Natural killer cell (primary cell): ENCODE results near the gene CAST. TPM values are rescaled to one million over a fixed set of nuclear protein-coding genes. Genes with fewer than 3 reads are reported as not detected.

Experiments
- ATAC-seq, 3 donors: fragments of 150-1000 bp in 2 of 3; fragments of 200-7000 bp in 1 of 3; cut with Tn5 transposase; 1 replicate in 1 of 3; 2 replicates in 2 of 3; pipeline ENCODE4 v1.10.0; 2021; ENCODE audit warnings: mild to moderate bottlenecking in 2 of 3, moderate library complexity in 2 of 3
- DNase-seq, 2 donors: peaks; one replicate each; pipeline versions ENCODE4 v3.0.0 to v3.0.0-alpha.2; 2013 to 2021; ENCODE audit warnings: mixed read lengths in 1 of 2
- H3K27ac ChIP-seq: one replicate; pipeline ENCODE4 v1.5.1; 2013; ENCODE audit warnings: mild to moderate bottlenecking, low read length
- H3K27me3 ChIP-seq: one replicate; pipeline ENCODE4 v1.6.1; 2013; ENCODE audit warnings: low read length; ENCODE audit not compliant: control insufficient read depth, insufficient read depth
- H3K36me3 ChIP-seq: one replicate; pipeline ENCODE4 v1.6.1; 2013; ENCODE audit warnings: low read length; ENCODE audit not compliant: control insufficient read depth, insufficient read depth
- H3K4me1 ChIP-seq: one replicate; pipeline ENCODE4 v1.6.1; 2013; ENCODE audit warnings: low read length; ENCODE audit not compliant: control insufficient read depth, insufficient read depth
- H3K4me3 ChIP-seq: one replicate; pipeline ENCODE4 v1.5.1; 2013; ENCODE audit warnings: low read length
- H3K9me3 ChIP-seq: one replicate; pipeline ENCODE4 v1.6.1; 2013; ENCODE audit warnings: low read length; ENCODE audit not compliant: control insufficient read depth, insufficient read depth
- H3K27ac Mint-ChIP-seq, 2 donors: one replicate each; pipeline ENCODE4 v1.8.0; 2022; ENCODE audit warnings: mild to moderate bottlenecking in 2 of 2, mixed read lengths in 2 of 2, moderate library complexity in 1 of 2
- H3K27me3 Mint-ChIP-seq, 2 donors: one replicate each; pipeline ENCODE4 v1.8.0; 2022; ENCODE audit warnings: low read depth in 2 of 2, mixed read lengths in 2 of 2
- H3K36me3 Mint-ChIP-seq: one replicate; pipeline ENCODE4 v1.8.0; 2022; ENCODE audit warnings: mixed read lengths
- H3K4me1 Mint-ChIP-seq, 2 donors: one replicate each; pipeline ENCODE4 v1.8.0; 2022; ENCODE audit warnings: mixed read lengths in 2 of 2
- H3K4me3 Mint-ChIP-seq: one replicate; pipeline ENCODE4 v1.8.0; 2022; ENCODE audit warnings: mild to moderate bottlenecking, moderate library complexity, mixed read lengths
- H3K9me3 Mint-ChIP-seq, 2 donors: one replicate each; pipeline ENCODE4 v1.8.0; 2022; ENCODE audit warnings: mixed read lengths in 2 of 2
- WGBS: methylation state at CpG from one replicate; pipeline ENCODE4 v1.1.7; 2013; ENCODE audit warnings: missing lambda C conversion rate; ENCODE audit not compliant: insufficient coverage; 5-methylcytosine and 5-hydroxymethylcytosine counted together
- intact Hi-C: fragments of 100-400 bp; cut with micrococcal nuclease; formaldehyde crosslinking; loops from one replicate; pipeline ENCODE4 v1.14.2; 2022
- total RNA-seq, 4 donors: library from RNA; stranded (reverse); fragments of 120-200 nt in 1 of 4; gene quantifications; one replicate each; pipeline versions ENCODE4 v1.2.3 to v1.2.4, GENCODE V29; 2013 to 2022
- TF ChIP-seq, protein P1 (sequence below): fragments of 200-600 bp; IDR thresholded peaks from one replicate; pipeline ENCODE4 v1.8.0; 2022; ENCODE audit warnings: antibody characterized with exemption

CAST gene
- total RNA-seq, 3 donors from 2014 or later (not counting 1 experiment from before 2014, with no cell fraction given) = 364 to 414 (median 376) TPM

DNA sequence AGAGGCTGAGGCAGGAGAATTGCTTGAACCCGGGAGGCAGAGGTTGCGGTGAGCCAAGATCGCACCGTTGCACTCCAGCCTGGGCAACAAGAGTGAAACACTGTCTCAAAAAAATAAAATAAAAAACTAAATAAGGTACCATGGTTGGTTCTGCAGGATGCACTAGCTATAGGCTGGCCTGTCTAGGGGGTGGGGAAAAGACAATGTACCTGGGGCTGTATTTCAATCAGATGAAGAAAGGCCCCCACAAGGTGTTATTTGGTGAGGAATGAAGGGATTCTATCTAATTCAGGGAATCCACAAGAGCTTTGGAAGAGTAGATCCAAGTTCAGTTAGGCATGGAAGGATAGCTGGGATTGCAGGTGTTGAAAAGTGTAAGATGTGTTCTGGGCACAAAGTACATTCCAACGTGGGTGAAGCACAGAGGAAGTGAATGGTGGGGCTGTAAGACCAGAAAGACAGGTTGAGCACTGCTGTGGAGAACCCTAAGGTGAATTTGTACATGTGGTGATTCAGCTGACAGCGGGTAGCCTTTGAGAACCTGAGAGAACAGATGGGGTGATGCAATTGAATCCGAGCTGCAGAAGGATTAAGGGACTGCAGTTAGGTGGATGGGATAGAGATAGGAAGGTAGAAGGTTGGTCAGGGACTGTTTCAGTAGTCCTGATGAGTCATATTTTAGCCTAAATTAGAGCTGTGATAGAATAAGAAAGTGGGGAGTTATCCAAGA is 71.8 kb downstream of the CAST start:
- Mint-ChIP-seq H3K27ac (peak overlapping the region; percentile 5 to 61), H3K9me3 (no peaks in the 10 kb centered on the region), H3K4me1 (peaks cover 19 to 25% of the 10 kb centered on the region in 2 donors), H3K36me3 (no peaks in the 10 kb centered on the region), H3K4me3 (no peak overlapping the region), H3K27me3 (no peaks in the 10 kb centered on the region)
- TF ChIP-seq, protein P1, sequence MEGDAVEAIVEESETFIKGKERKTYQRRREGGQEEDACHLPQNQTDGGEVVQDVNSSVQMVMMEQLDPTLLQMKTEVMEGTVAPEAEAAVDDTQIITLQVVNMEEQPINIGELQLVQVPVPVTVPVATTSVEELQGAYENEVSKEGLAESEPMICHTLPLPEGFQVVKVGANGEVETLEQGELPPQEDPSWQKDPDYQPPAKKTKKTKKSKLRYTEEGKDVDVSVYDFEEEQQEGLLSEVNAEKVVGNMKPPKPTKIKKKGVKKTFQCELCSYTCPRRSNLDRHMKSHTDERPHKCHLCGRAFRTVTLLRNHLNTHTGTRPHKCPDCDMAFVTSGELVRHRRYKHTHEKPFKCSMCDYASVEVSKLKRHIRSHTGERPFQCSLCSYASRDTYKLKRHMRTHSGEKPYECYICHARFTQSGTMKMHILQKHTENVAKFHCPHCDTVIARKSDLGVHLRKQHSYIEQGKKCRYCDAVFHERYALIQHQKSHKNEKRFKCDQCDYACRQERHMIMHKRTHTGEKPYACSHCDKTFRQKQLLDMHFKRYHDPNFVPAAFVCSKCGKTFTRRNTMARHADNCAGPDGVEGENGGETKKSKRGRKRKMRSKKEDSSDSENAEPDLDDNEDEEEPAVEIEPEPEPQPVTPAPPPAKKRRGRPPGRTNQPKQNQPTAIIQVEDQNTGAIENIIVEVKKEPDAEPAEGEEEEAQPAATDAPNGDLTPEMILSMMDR = no peak
- 83% methylated on average over 7 of the region's 7 CpGs for WGBS
- Histone ChIP-seq H3K9me3 (no peaks in the 10 kb centered on the region), H3K27ac (no peak overlapping the region), H3K4me3 (no peak overlapping the region), H3K36me3 (peaks cover 49% of the 10 kb centered on the region), H3K4me1 (no peaks in the 10 kb centered on the region), H3K27me3 (no peaks in the 10 kb centered on the region)
- DNase-seq (no peak), ATAC-seq (no peak)
- intact Hi-C loops = no loop called here

DNA sequence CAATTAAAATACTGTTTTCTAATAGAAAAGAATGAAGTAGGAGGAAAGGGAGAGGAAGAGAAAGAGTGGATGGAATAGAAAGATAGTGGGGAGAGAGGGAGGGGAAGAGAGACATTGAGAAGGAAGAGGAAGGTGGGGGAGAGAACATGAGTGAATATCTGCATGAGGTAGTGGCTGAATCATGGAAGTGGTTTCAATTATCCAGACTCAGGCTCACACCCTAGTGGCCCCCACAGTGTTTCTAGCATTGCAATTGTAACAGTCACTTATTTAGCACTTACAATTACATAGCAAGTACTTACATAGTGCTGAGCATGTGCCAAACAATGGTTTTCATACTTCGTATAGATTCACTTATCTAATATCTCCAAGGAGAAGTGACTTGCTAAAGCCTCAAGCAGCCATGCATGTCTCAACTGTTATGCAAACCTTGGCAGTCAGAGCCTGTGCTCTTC is 72.7 kb downstream of the CAST start:
- DNase-seq = no peak
- Mint-ChIP-seq H3K27me3 (no peaks in the 10 kb centered on the region), H3K4me3 (no peak overlapping the region), H3K27ac (peak overlapping the region; percentile 5 to 61), H3K4me1 (peaks cover 19 to 25% of the 10 kb centered on the region in 2 donors), H3K9me3 (no peaks in the 10 kb centered on the region), H3K36me3 (no peaks in the 10 kb centered on the region)
- no peaks in the 10 kb centered on the region for H3K9me3 ChIP-seq
- no peak overlapping the region for H3K27ac ChIP-seq
- intact Hi-C loops = no loop called here
- H3K4me1 ChIP-seq = no peaks in the 10 kb centered on the region
- H3K36me3 ChIP-seq = peaks cover 50% of the 10 kb centered on the region
- H3K27me3 ChIP-seq = no peaks in the 10 kb centered on the region
- 64% methylated on average over 1 of the region's 1 CpG for WGBS
- ATAC-seq = peak in 2 of 3 donors; percentile 36
- no peak overlapping the region for H3K4me3 ChIP-seq
- TF ChIP-seq, protein P1 = no peak

DNA sequence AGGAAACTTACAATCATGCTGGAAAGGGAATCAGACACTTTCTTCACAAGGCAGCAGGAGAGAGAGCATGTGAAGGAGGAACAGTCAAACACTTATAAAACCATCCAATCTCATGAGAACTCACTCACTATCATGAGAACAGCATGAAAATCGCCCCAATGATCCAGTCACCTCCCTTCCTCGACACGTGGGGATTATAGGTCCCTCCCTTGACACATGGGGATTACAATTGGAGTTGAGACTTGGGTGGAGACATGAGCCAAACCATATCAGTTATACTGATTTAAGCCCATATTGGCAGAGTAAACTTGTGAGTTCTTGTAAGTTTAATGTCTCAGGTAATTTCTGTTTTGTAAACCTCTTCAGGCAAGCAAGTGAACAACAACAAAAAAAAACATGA is 74.8 kb downstream of the CAST start:
- Histone ChIP-seq H3K9me3 (no peaks in the 10 kb centered on the region), H3K4me1 (no peaks in the 10 kb centered on the region), H3K36me3 (peaks cover 57% of the 10 kb centered on the region), H3K4me3 (no peak overlapping the region), H3K27me3 (no peaks in the 10 kb centered on the region), H3K27ac (no peak overlapping the region)
- peaks cover 17% of the 10 kb centered on the region for H3K36me3 Mint-ChIP-seq
- WGBS = no CpG with 5 or more reads among the region's 3 CpGs
- H3K27me3 Mint-ChIP-seq = no peaks in the 10 kb centered on the region
- peak overlapping the region; percentile 12 to 46 for H3K27ac Mint-ChIP-seq
- H3K4me3 Mint-ChIP-seq = no peak overlapping the region
- intact Hi-C loops = no loop called here
- TF ChIP-seq, protein P1 = no peak
- ATAC-seq (no peak), DNase-seq (no peak)
- H3K4me1 Mint-ChIP-seq = peaks cover 19 to 21% of the 10 kb centered on the region in 2 donors
- H3K9me3 Mint-ChIP-seq = no peaks in the 10 kb centered on the region
